Type B pancreatic cell (in vitro differentiated cells): ENCODE measurements around the gene PKP4. TPM values are rescaled to one million over a fixed set of nuclear protein-coding genes. Genes with fewer than 3 reads are reported as not detected.

Experiments
- DNase-seq: peaks from one replicate; pipeline ENCODE4 v3.0.0; 2021; ENCODE audit warnings: mixed read lengths; ENCODE audit not compliant: unreplicated experiment; ENCODE audit errors: extremely low spot score
- H3K27ac Mint-ChIP-seq: 2 replicates; pipeline ENCODE4 v1.8.0; 2021; ENCODE audit warnings: mild to moderate bottlenecking, mixed read lengths
- H3K27me3 Mint-ChIP-seq: 2 replicates; pipeline ENCODE4 v1.8.0; 2021; ENCODE audit warnings: mixed read lengths
- H3K36me3 Mint-ChIP-seq: 2 replicates; pipeline ENCODE4 v1.8.0; 2021; ENCODE audit warnings: mixed read lengths
- H3K4me1 Mint-ChIP-seq: one replicate; pipeline ENCODE4 v1.8.0; 2021; ENCODE audit warnings: mixed read lengths; ENCODE audit not compliant: unreplicated experiment
- H3K4me3 Mint-ChIP-seq: 2 replicates; pipeline ENCODE4 v1.8.0; 2021; ENCODE audit warnings: mild to moderate bottlenecking, mixed read lengths
- H3K9me3 Mint-ChIP-seq: 2 replicates; pipeline ENCODE4 v1.8.0; 2021; ENCODE audit warnings: mixed read lengths
- total RNA-seq: library from RNA; stranded (reverse); gene quantifications from 2 replicates; pipeline ENCODE4 v1.2.1, GENCODE V29; 2021; ENCODE audit warnings: low replicate concordance
- TF ChIP-seq, protein P1 (sequence below): fragments of 200-600 bp; sonication (generic); conservative IDR thresholded peaks from 2 replicates; pipeline ENCODE4 v1.5.0; 2021; ENCODE audit warnings: antibody characterized with exemption, mild to moderate bottlenecking

Gene PKP4
- total RNA-seq, 1 donor from 2014 or later, result 73.6 TPM

DNA sequence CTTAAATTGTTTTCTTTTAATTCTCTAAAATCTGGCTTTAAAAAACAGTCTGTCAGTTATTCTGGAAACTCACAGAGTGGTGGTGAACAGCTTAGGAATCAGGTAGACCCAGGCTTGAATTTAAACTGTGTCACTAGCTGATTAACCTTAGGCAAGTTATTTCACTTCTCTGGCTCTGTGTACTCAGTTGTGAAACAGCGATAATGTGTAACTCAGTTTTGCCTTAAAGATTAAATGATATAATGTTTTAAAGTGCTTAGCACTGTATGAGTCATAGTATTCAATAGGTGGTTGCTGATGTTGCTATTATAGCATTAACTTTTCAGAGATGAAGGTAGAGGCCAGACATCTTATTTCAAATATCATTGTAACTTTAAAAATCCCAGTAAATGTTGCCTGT, 40.7 kb downstream of the PKP4 start:
- H3K36me3 Mint-ChIP-seq, result no peaks in the 10 kb centered on the region
- no peak for DNase-seq
- TF ChIP-seq, protein P1, sequence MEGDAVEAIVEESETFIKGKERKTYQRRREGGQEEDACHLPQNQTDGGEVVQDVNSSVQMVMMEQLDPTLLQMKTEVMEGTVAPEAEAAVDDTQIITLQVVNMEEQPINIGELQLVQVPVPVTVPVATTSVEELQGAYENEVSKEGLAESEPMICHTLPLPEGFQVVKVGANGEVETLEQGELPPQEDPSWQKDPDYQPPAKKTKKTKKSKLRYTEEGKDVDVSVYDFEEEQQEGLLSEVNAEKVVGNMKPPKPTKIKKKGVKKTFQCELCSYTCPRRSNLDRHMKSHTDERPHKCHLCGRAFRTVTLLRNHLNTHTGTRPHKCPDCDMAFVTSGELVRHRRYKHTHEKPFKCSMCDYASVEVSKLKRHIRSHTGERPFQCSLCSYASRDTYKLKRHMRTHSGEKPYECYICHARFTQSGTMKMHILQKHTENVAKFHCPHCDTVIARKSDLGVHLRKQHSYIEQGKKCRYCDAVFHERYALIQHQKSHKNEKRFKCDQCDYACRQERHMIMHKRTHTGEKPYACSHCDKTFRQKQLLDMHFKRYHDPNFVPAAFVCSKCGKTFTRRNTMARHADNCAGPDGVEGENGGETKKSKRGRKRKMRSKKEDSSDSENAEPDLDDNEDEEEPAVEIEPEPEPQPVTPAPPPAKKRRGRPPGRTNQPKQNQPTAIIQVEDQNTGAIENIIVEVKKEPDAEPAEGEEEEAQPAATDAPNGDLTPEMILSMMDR, result no peak
- no peak overlapping the region for H3K4me3 Mint-ChIP-seq
- no peaks in the 10 kb centered on the region for H3K9me3 Mint-ChIP-seq
- peaks cover 36% of the 10 kb centered on the region for H3K4me1 Mint-ChIP-seq
- no peaks in the 10 kb centered on the region for H3K27me3 Mint-ChIP-seq
- H3K27ac Mint-ChIP-seq, result no peak overlapping the region

DNA sequence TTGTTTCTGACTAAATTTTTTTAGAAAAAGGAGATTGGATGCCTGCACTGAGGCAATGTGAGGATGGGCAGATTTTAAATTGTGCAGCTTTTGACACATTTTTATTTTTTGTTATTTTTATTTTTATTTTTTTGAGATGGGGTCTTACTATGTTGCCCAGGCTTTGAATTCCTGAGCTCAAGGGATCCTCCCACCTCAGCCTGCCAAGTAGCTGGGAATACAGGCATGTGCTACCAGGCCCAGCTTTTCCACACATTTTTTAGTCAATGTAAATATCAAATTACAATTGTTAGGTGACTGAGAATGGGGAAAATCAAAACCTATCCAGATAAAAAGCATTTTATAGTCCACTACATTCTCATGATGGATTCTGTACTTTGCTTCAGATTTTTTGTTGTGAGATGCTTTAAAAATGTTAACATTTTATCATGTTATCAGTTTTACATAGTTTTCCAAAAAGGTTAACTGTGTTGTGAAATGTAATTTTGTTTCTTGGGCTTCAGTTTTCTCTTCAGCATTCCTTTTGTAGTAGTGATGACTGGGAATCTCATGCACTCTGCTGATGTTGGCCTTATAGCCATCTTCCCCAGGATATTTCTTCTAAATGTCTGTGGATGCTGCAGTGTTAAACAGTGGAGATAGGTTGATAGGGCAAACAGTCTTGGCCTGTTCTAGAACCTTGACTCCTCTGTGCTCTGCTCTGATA, 41.4 kb downstream of the PKP4 start:
- H3K9me3 Mint-ChIP-seq, result no peaks in the 10 kb centered on the region
- H3K4me1 Mint-ChIP-seq, result peaks cover 35% of the 10 kb centered on the region
- no peaks in the 10 kb centered on the region for H3K27me3 Mint-ChIP-seq
- H3K4me3 Mint-ChIP-seq, result no peak overlapping the region
- TF ChIP-seq, protein P1, result no peak
- H3K36me3 Mint-ChIP-seq, result no peaks in the 10 kb centered on the region
- DNase-seq, result no peak
- H3K27ac Mint-ChIP-seq, result no peak overlapping the region

DNA sequence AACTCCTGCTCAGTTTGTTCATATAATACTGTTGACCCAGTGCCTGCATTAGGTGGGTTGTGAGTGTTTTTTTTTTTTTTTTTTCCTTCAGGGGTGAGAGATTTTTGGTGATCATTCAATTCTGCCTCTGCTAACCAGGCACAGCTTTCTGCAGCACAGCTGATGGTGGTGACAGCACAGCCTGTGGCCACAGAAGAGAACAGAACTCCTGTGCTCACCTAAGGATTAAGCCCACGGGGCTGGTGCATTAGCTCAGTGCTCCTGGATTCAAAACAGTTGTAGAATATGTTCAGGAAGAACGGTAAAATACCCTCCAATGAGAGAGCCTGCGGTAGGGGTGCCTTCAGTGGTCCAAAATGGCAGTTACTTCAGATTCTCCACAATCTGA, 42.0 kb downstream of the PKP4 start:
- Mint-ChIP-seq H3K9me3 (no peaks in the 10 kb centered on the region), H3K27me3 (no peaks in the 10 kb centered on the region), H3K27ac (no peak overlapping the region), H3K4me3 (no peak overlapping the region), H3K36me3 (no peaks in the 10 kb centered on the region), H3K4me1 (peaks cover 30% of the 10 kb centered on the region)
- DNase-seq, result no peak
- TF ChIP-seq, protein P1, result no peak

DNA sequence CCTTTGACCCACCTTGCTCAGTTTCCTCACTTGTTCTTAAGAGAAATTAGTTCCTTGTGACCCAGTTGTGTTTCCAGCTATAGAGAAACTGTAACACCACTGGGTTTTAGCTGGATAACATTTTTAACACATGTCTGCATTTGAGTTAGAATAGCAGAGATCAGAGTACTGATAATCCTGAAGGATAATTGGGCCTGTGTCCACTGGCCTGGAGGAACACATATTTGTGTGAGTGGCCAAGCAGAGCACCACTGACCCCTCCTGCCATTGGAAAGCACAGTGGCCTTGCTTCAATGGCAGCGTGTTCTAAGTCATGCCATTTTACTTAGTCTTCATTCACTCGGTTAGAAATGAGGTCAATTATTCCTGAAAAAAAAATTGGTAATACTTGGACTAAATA, 42.6 kb downstream of the PKP4 start:
- Mint-ChIP-seq H3K4me3 (no peak overlapping the region), H3K9me3 (no peaks in the 10 kb centered on the region), H3K27ac (no peak overlapping the region), H3K27me3 (no peaks in the 10 kb centered on the region), H3K36me3 (no peaks in the 10 kb centered on the region), H3K4me1 (peaks cover 34% of the 10 kb centered on the region)
- TF ChIP-seq, protein P1, result no peak
- no peak for DNase-seq

DNA sequence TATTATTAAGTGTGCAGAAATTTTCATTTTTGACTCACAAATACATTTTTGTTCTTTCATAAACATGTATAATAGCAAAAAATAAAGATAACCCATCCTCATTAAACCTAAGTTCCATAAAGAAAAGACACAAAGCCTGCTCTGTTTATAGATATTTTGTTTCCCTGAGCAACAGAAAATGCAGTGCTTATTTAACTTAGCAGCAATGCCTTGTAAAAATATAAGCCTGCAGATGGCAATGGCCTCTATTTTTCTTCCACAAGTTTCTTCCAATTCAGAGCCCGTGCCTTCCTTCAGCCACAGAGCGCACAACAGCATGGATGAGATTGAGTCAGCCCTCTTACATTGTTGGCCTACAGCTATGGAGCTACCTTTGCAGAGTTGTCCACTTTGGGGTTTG, 43.6 kb downstream of the PKP4 start:
- no peak overlapping the region for H3K27ac Mint-ChIP-seq
- H3K36me3 Mint-ChIP-seq, result no peaks in the 10 kb centered on the region
- no peak overlapping the region for H3K4me3 Mint-ChIP-seq
- H3K9me3 Mint-ChIP-seq, result no peaks in the 10 kb centered on the region
- TF ChIP-seq, protein P1, result no peak
- no peaks in the 10 kb centered on the region for H3K27me3 Mint-ChIP-seq
- no peak for DNase-seq
- H3K4me1 Mint-ChIP-seq, result peaks cover 39% of the 10 kb centered on the region
